IMR-90 (cell line): Measurements from ENCODE around the gene IL11. TPM values are rescaled to one million over a fixed set of nuclear protein-coding genes. Genes with fewer than 3 reads are reported as not detected.

Experiments
- MXI1 ChIP-seq: IDR thresholded peaks from 2 replicates; pipeline ENCODE4 v1.6.1; 2012; ENCODE audit warnings: low read depth, mild to moderate bottlenecking, low read length, moderate library complexity, borderline replicate concordance
- NFE2L2 ChIP-seq: fragments of 150-350 bp; IDR thresholded peaks from 2 replicates; pipeline ENCODE4 v1.6.1; 2016; ENCODE audit warnings: low read depth, mild to moderate bottlenecking, low read length
- USF2 ChIP-seq: fragments of 150-350 bp; IDR thresholded peaks from 2 replicates; pipeline ENCODE4 v1.6.1; 2017; ENCODE audit warnings: mild to moderate bottlenecking, antibody characterized with exemption, low read length, low read depth
- polyA plus RNA-seq, 3 experiments: library from polyadenylated mRNA; depleted of rRNA; stranded (reverse); fragments of >200 nt; gene quantifications; 2 replicates each; pipeline ENCODE4 v1.2.3, GENCODE V29; 2012; ENCODE audit warnings: low replicate concordance in 1 of 3
- total RNA-seq: library from RNA; depleted of rRNA; stranded (reverse); fragments of >200 nt; gene quantifications from 2 replicates; pipeline ENCODE4 v1.2.3, GENCODE V29; 2012

The IL11 gene
- total and polyA plus RNA-seq, 2 of the 4 experiments (the other 2 are of a cell fraction): 14.3 to 33.6 TPM

GRCh38 chr19:55383279-55384130 lies 13.2 kb upstream of the IL11 start (continued):
- no peak for TF ChIP-seq USF2
- TF ChIP-seq NFE2L2: no peak
- TF ChIP-seq MXI1: no peak; the same call in 1 of the 2 replicates
